Measurements from ENCODE around the gene SERPINA4.

The SERPINA4 gene

DNA sequence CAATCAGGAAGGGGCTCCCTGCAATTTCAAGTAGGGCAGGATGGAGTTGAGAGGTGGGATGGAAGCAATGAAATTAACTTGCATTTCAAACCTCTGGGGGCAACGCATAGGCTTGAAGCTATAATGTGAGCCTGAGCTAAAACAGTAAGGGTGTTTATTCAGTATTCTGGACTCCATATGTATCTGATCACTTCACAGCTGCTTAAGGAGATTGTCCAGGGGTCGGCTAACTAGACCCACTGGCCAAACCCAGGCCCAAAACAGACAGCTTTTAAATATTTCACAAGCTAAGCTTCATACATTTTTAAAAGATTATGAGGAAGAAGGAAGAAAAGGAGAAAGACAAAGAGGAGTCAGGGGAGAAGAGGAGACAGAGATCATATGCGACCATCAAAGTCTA, 44.1 kb downstream of the SERPINA4 start:
- TF ChIP-seq NFIC (IDR thresholded peaks at IDR 0.05) (no peak), CEBPB (IDR thresholded peaks at IDR 0.05) (no peak), CREB1 (IDR thresholded peaks at IDR 0.05; ENCODE audit: low read depth) (no peak), EGR1 (IDR thresholded peaks at IDR 0.05) (no peak), YY1 (IDR thresholded peaks at IDR 0.05; ENCODE audit: low read depth) (no peak), TEAD4 (IDR thresholded peaks at IDR 0.05) (no peak)
- TF ChIP-seq, protein P1, sequence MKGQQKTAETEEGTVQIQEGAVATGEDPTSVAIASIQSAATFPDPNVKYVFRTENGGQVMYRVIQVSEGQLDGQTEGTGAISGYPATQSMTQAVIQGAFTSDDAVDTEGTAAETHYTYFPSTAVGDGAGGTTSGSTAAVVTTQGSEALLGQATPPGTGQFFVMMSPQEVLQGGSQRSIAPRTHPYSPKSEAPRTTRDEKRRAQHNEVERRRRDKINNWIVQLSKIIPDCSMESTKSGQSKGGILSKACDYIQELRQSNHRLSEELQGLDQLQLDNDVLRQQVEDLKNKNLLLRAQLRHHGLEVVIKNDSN (IDR thresholded peaks at IDR 0.05) = no peak
- TF ChIP-seq, protein P2, sequence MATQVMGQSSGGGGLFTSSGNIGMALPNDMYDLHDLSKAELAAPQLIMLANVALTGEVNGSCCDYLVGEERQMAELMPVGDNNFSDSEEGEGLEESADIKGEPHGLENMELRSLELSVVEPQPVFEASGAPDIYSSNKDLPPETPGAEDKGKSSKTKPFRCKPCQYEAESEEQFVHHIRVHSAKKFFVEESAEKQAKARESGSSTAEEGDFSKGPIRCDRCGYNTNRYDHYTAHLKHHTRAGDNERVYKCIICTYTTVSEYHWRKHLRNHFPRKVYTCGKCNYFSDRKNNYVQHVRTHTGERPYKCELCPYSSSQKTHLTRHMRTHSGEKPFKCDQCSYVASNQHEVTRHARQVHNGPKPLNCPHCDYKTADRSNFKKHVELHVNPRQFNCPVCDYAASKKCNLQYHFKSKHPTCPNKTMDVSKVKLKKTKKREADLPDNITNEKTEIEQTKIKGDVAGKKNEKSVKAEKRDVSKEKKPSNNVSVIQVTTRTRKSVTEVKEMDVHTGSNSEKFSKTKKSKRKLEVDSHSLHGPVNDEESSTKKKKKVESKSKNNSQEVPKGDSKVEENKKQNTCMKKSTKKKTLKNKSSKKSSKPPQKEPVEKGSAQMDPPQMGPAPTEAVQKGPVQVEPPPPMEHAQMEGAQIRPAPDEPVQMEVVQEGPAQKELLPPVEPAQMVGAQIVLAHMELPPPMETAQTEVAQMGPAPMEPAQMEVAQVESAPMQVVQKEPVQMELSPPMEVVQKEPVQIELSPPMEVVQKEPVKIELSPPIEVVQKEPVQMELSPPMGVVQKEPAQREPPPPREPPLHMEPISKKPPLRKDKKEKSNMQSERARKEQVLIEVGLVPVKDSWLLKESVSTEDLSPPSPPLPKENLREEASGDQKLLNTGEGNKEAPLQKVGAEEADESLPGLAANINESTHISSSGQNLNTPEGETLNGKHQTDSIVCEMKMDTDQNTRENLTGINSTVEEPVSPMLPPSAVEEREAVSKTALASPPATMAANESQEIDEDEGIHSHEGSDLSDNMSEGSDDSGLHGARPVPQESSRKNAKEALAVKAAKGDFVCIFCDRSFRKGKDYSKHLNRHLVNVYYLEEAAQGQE (IDR thresholded peaks at IDR 0.05; ENCODE audit: low read depth) = no peak

DNA sequence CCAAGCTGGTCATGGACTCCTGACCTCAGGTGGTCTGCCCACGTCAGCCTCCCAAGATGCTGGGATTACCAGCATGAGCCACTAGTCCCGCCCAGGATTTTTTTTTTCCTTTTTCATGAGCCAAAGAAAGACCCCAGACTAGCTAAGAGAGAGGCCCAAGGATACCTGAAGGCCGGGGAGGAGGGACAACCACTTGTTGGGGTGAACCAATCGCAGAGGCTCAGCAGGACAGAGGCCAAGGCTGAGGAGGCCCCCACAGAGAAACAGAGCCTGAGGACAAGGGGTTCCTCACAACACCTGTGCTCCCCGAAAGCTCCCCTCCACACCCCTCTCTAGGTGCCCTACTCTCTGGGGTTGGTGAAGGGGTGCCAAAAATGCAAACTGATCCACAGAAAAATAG, 49.9 kb downstream of the SERPINA4 start:
- TF ChIP-seq CREB1 (IDR thresholded peaks at IDR 0.05; ENCODE audit: low read depth) (no peak), TCF12 (IDR thresholded peaks at IDR 0.05; ENCODE audit: low read depth) (no peak), CEBPB (IDR thresholded peaks at IDR 0.05) (no peak), ZBTB7A (IDR thresholded peaks at IDR 0.05; ENCODE audit: low read depth) (no peak), YY1 (IDR thresholded peaks at IDR 0.05; ENCODE audit: low read depth) (no peak), EGR1 (IDR thresholded peaks at IDR 0.05) (no peak), RAD21 (IDR thresholded peaks at IDR 0.05; ENCODE audit: low read depth) (no peak), TAF1 (IDR thresholded peaks at IDR 0.05; ENCODE audit: low read depth) (no peak), FOXM1 (IDR thresholded peaks at IDR 0.05; ENCODE audit: borderline replicate concordance, low read depth) (no peak), EP300 (IDR thresholded peaks at IDR 0.05; ENCODE audit: borderline replicate concordance) (no peak), TEAD4 (IDR thresholded peaks at IDR 0.05) (no peak)
- TF ChIP-seq, protein P3, sequence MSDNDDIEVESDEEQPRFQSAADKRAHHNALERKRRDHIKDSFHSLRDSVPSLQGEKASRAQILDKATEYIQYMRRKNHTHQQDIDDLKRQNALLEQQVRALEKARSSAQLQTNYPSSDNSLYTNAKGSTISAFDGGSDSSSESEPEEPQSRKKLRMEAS (IDR thresholded peaks at IDR 0.05) = no peak
- TF ChIP-seq, protein P1 (IDR thresholded peaks at IDR 0.05) = no peak
- TF ChIP-seq, protein P2 (IDR thresholded peaks at IDR 0.05; ENCODE audit: low read depth) = no peak

DNA sequence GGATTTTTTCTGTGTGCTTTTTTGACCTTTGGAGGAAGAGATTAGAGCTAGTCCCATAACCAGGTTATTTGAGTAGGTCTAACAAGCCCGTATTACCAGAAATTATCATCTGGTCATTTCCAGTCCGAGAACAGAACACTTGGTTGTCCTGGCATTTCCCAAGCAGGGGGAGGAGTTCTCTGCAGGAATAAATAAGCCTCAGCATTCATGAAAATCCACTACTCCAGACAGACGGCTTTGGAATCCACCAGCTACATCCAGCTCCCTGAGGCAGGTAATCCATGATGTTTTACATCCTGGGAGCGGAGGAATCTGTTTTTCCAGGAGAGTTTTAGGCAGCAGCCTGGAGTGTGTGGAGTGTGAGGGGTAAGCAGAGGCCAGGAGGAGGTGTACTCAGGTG, 50.9 kb downstream of the SERPINA4 start, which contains the start of gene SERPINA3:
SERPINA3 (plus strand) TSS at position 218 of the 400 bp plus-strand sequence. CDS start 2,051 bp downstream, outside the sequence.
- TF ChIP-seq, protein P1 (IDR thresholded peaks at IDR 0.05) = no peak
- TF ChIP-seq CREB1 (IDR thresholded peaks at IDR 0.05; ENCODE audit: low read depth) = no peak
- no peak for TF ChIP-seq TCF12 (IDR thresholded peaks at IDR 0.05; ENCODE audit: low read depth)
- TF ChIP-seq EGR1 (IDR thresholded peaks at IDR 0.05) = no peak

DNA sequence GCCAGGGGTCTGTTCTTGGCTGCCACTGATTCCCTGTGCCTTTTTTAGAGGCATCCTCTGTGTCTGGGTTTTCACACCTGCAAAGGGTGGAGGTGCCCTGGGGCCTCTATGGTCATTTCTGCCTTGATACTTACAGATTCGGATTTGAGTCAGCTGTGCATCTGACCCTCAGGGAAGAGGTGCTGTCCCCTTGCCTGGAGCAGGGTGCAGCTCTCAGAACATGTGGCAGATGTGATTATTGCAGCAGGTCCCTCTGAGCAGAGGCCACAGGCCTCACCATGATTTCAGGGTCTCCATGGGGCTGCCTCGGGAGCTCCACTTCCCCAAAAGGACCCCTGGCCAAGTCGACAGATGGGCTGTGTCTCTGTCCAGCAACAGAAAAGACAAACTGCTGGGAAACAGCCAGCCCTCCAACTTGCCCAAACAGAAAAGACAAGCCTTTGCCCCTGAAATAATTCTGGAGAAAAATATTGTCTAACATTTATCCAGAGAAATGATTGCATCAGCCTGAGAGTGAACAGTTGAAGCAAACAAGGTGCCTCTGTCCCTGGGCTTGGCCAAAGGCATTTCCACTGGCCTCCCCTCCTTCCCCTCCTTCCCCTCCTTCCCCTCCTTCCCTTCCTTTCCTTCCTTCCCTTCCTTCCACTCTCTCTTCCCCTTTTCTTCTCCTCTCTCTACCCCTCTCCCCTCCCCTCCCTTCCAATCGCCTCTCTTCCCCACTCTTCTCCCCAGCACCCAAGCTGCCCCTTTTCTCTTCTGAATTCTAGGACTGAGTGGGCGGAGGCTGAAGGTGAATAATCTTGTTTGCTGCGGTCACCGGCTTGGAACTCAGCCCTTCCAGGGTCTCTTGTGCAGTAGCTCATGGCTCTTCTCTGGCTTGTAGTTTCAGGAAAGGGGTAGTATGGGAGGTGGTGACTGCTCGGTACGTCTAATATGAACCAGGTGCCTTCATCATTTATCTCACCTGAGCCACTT, 51.6 kb downstream of the SERPINA4 start:
- no peak for TF ChIP-seq YY1 (IDR thresholded peaks at IDR 0.05; ENCODE audit: low read depth)
- TF ChIP-seq RAD21 (IDR thresholded peaks at IDR 0.05; ENCODE audit: low read depth) = no peak
- TF ChIP-seq ZBTB7A (IDR thresholded peaks at IDR 0.05; ENCODE audit: low read depth) = no peak
- no peak for TF ChIP-seq TEAD4 (IDR thresholded peaks at IDR 0.05)
- TF ChIP-seq CEBPB (IDR thresholded peaks at IDR 0.05) = no peak
- no peak for TF ChIP-seq TCF12 (IDR thresholded peaks at IDR 0.05; ENCODE audit: low read depth)
- TF ChIP-seq, protein P1 (IDR thresholded peaks at IDR 0.05) = no peak
- TF ChIP-seq, protein P2 (IDR thresholded peaks at IDR 0.05; ENCODE audit: low read depth) = no peak
- TF ChIP-seq NFIC (IDR thresholded peaks at IDR 0.05) = no peak
- no peak for TF ChIP-seq FOXM1 (IDR thresholded peaks at IDR 0.05; ENCODE audit: borderline replicate concordance, low read depth)
- TF ChIP-seq EP300 (IDR thresholded peaks at IDR 0.05; ENCODE audit: borderline replicate concordance) = no peak
- TF ChIP-seq TAF1 (IDR thresholded peaks at IDR 0.05; ENCODE audit: low read depth) = no peak
- TF ChIP-seq EGR1 (IDR thresholded peaks at IDR 0.05) = no peak
- TF ChIP-seq, protein P3 (IDR thresholded peaks at IDR 0.05) = no peak
- no peak for TF ChIP-seq CREB1 (IDR thresholded peaks at IDR 0.05; ENCODE audit: low read depth)
